GM12865 (cell line): ENCODE measurements around the gene DCAF12.
"Not testable (repeated sequence)": the region's sequence is repeated elsewhere in the genome, so short reads cannot be mapped to it uniquely, and the experiment has no call there.

Experiments
- DNase-seq: peaks from one replicate; pipeline ENCODE4 v3.0.0; 2010; ENCODE audit warnings: low read depth
- H3K4me3 ChIP-seq: 2 replicates; pipeline ENCODE4 v1.5.1; 2011; ENCODE audit warnings: mild to moderate bottlenecking, low read depth, low read length, control low read depth
- TF ChIP-seq, protein P1 (sequence below): IDR thresholded peaks from 2 replicates; pipeline ENCODE4 v1.5.1; 2011; ENCODE audit warnings: low read length, control low read depth, low read depth, inconsistent platforms; ENCODE audit not compliant: insufficient read depth; ENCODE audit errors: missing control alignments

DCAF12 gene

GRCh38 chr9:34049630-34050384 is 76.7 kb downstream of the DCAF12 start:
- TF ChIP-seq, protein P1, sequence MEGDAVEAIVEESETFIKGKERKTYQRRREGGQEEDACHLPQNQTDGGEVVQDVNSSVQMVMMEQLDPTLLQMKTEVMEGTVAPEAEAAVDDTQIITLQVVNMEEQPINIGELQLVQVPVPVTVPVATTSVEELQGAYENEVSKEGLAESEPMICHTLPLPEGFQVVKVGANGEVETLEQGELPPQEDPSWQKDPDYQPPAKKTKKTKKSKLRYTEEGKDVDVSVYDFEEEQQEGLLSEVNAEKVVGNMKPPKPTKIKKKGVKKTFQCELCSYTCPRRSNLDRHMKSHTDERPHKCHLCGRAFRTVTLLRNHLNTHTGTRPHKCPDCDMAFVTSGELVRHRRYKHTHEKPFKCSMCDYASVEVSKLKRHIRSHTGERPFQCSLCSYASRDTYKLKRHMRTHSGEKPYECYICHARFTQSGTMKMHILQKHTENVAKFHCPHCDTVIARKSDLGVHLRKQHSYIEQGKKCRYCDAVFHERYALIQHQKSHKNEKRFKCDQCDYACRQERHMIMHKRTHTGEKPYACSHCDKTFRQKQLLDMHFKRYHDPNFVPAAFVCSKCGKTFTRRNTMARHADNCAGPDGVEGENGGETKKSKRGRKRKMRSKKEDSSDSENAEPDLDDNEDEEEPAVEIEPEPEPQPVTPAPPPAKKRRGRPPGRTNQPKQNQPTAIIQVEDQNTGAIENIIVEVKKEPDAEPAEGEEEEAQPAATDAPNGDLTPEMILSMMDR: no peak
- DNase-seq: peak; percentile 13
- H3K4me3 ChIP-seq: peak overlapping the region; percentile 68

- DNase-seq: peak; percentile 98
- peak within 1 kb of the TSS; percentile 68 for H3K4me3 ChIP-seq
- TF ChIP-seq, protein P1: no peak
Observed at GRCh38 chr9:34048727-34049629, 77.5 kb downstream of the DCAF12 start, which contains the start of gene UBAP2. TSS of gene UBAP2 (minus strand) at chr9:34048887. CDS start at chr9:34017148, 31,739 bp downstream.

DNA sequence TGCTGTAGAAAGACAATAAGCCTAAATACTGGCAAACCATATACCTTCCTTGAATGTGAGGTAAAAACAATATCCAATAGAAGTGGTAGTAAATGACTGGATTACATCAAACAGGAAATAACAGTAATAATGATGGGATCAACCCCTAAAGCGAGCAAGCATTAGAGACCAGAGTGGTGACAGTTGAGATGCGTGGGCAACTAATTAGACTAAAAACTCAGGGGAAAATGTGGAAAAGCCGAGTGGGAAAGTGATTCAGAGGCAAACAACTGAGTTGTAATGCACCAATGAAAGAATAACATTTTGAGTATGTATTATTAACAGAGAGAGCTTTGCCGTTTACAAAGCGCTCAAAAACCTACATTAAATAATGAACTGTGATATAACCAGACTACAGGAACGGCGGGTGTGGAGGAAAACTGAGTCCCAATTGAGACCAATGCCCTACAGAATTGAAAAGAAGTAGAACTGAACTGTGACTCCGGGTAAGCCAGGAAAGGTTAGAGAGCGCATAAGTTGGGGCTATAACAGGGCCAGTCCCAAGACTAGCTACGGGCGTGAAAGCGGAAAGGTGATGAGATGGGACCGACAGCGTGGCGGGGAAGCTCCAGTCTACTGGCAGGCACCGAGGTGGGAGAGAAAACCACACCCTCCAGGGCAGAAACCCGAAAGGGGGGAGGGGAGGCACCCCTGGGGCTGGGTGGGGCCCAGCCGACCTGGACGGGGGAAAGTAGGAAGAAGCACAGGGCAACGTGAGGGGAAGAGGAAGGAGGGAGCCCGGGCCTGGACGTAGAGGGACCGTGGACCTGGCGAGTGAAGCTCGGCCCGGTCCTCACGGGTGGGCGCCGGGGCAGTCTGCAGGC is 78.4 kb downstream of the DCAF12 start:
- TF ChIP-seq, protein P1: no peak
- peak; percentile 73 for DNase-seq

DNA sequence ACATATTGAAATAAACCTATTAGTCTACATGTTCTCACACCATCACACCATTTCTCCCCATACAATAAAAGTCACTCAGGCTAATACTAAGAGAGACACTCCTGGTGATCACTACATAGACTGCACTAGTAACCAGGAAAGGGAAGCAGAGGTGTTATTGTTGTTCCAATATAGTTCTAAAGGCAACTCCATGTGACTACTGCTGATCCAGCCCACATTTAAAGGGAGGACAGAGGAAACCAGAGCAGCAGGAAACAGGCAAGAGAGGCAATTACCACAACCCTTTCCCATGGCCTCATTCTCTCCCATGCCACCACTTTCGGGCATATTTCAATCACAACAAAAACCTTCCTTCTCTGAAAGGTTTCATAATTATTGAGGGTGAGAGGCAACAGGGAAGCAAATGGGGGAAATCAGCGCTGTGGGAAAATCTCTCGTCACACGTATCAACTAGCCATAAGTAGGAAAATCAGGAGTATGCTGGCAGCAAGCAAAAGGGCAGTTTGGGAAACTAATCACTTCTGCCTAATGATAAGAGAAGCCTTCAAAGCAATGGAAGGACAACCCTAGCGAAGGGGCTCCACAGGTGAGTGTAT is 79.6 kb downstream of the DCAF12 start:
- TF ChIP-seq, protein P1: no peak
- peak overlapping the region; percentile 68 for H3K4me3 ChIP-seq
- DNase-seq: peak; percentile 15

More for the DNA sequence above, 78.4 kb downstream of the DCAF12 start:
- H3K4me3 ChIP-seq: peak overlapping the region; percentile 68

DNA sequence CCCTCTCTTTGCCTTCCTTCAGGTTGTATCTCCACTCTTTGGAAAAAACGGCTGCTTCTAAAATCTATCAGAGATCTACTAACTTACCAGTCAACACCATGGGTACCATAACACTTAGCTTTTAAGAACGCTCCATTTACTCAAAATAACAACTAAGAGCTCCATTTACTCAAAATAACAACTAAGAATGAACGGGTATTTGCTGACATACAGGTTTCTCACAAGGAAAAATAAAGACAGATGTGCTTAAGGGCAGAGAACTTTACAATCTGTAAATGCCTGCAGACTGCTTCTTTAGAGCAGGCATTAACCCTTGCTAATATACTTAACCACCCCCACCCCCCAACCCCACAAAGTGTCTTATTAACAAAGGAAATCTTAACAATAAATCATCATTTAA is 80.6 kb downstream of the DCAF12 start:
- DNase-seq: no peak
- TF ChIP-seq, protein P1: no peak
- no peak overlapping the region for H3K4me3 ChIP-seq

GRCh38 chr9:34042074-34042473 is 84.4 kb downstream of the DCAF12 start:
- DNase-seq, H3K4me3 ChIP-seq: not testable (repeated sequence)

DNA sequence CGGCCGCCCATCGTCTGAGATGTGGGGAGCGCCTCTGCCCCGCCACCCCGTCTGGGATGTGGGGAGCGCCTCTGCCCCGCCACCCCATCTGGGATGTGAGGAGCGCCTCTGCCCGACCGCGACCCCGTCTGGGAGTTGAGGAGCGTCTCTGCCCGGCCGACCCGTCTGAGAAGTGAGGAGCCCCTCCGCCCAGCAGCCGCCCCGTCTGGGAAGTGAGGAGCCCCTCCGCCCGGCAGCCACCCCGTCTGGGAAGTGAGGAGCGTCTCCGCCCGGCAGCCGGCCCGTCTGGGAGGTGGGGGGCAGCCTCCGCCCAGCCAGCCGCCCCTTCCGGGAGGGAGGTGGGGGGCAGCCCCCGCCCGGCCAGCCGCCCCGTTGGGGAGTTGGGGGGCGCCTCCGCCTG is 87.6 kb downstream of the DCAF12 start:
- not testable (repeated sequence) for DNase-seq, H3K4me3 ChIP-seq
